ENCODE data around the gene HHAT.

The HHAT gene

GRCh38 chr1:210715072-210715471 is 386.4 kb downstream of the HHAT start:
- Histone ChIP-seq H3K9ac (ENCODE audit: low read depth, low read length, poor library complexity, severe bottlenecking) (no peak overlapping the region), H3K27me3 (ENCODE audit: insufficient read depth, low read length, poor library complexity, severe bottlenecking) (no peaks in the 10 kb centered on the region), H3K9me2 (replicated peaks; ENCODE audit: low read depth, low read length) (no peaks in the 10 kb centered on the region), H2AFZ (ENCODE audit: low read length) (no peak overlapping the region), H3K9me3 (ENCODE audit: insufficient read depth, low read depth, low read length) (no peaks in the 10 kb centered on the region), H3K36me3 (ENCODE audit: insufficient read depth, low read length) (no peaks in the 10 kb centered on the region), H3K4me3 (ENCODE audit: low read length, poor library complexity, severe bottlenecking) (no peak overlapping the region), H4K20me1 (ENCODE audit: insufficient read depth, low read length, poor library complexity, severe bottlenecking) (no peaks in the 10 kb centered on the region), H3F3A (ENCODE audit: low read depth) (no peaks in the 10 kb centered on the region), H3K4me2 (ENCODE audit: low read depth, low read length, poor library complexity, severe bottlenecking) (no peak overlapping the region), H3K4me1 (ENCODE audit: insufficient read depth, low read length, poor library complexity, severe bottlenecking) (no peaks in the 10 kb centered on the region), H3K79me2 (ENCODE audit: insufficient read depth, low read length) (no peaks in the 10 kb centered on the region)
- TF ChIP-seq CTCF (conservative IDR thresholded peaks at IDR 0.05; ENCODE audit: low read length) (no peak), EZH2phosphoT487 (IDR thresholded peaks at IDR 0.05; ENCODE audit: borderline replicate concordance) (no peak)

GRCh38 chr1:210722410-210723081 is 393.8 kb downstream of the HHAT start:
- no peak overlapping the region for H3K4me3 ChIP-seq (ENCODE audit: low read length, poor library complexity, severe bottlenecking)
- no peaks in the 10 kb centered on the region for H4K20me1 ChIP-seq (ENCODE audit: insufficient read depth, low read length, poor library complexity, severe bottlenecking)
- no peak overlapping the region for H3K4me2 ChIP-seq (ENCODE audit: low read depth, low read length, poor library complexity, severe bottlenecking)
- H3F3A ChIP-seq (ENCODE audit: low read depth) = no peaks in the 10 kb centered on the region
- no peaks in the 10 kb centered on the region for H3K27me3 ChIP-seq (ENCODE audit: insufficient read depth, low read length, poor library complexity, severe bottlenecking)
- H3K9me3 ChIP-seq (ENCODE audit: insufficient read depth, low read depth, low read length) = no peaks in the 10 kb centered on the region
- no peaks in the 10 kb centered on the region for H3K9me2 ChIP-seq (replicated peaks; ENCODE audit: low read depth, low read length)
- no peak overlapping the region for H3K9ac ChIP-seq (ENCODE audit: low read depth, low read length, poor library complexity, severe bottlenecking)
- no peaks in the 10 kb centered on the region for H3K4me1 ChIP-seq (ENCODE audit: insufficient read depth, low read length, poor library complexity, severe bottlenecking)
- H2AFZ ChIP-seq (ENCODE audit: low read length) = no peak overlapping the region
- TF ChIP-seq CTCF (conservative IDR thresholded peaks at IDR 0.05; ENCODE audit: low read length) (0 out of 2 replicates have a peak, but pooled peaks have one; percentile 23), EZH2phosphoT487 (IDR thresholded peaks at IDR 0.05; ENCODE audit: borderline replicate concordance) (no peak)
- no peaks in the 10 kb centered on the region for H3K79me2 ChIP-seq (ENCODE audit: insufficient read depth, low read length)
- no peaks in the 10 kb centered on the region for H3K36me3 ChIP-seq (ENCODE audit: insufficient read depth, low read length)

- no peak overlapping the region for H2AFZ ChIP-seq (ENCODE audit: low read length)
- no peak overlapping the region for H3K9ac ChIP-seq (ENCODE audit: low read depth, low read length, poor library complexity, severe bottlenecking)
- no peaks in the 10 kb centered on the region for H4K20me1 ChIP-seq (ENCODE audit: insufficient read depth, low read length, poor library complexity, severe bottlenecking)
- H3K4me1 ChIP-seq (ENCODE audit: insufficient read depth, low read length, poor library complexity, severe bottlenecking) = no peaks in the 10 kb centered on the region
- H3K9me3 ChIP-seq (ENCODE audit: insufficient read depth, low read depth, low read length) = no peaks in the 10 kb centered on the region
- no peak overlapping the region for H3K4me2 ChIP-seq (ENCODE audit: low read depth, low read length, poor library complexity, severe bottlenecking)
- no peaks in the 10 kb centered on the region for H3K79me2 ChIP-seq (ENCODE audit: insufficient read depth, low read length)
- H3K27me3 ChIP-seq (ENCODE audit: insufficient read depth, low read length, poor library complexity, severe bottlenecking) = no peaks in the 10 kb centered on the region
- H3F3A ChIP-seq (ENCODE audit: low read depth) = no peaks in the 10 kb centered on the region
- H3K9me2 ChIP-seq (replicated peaks; ENCODE audit: low read depth, low read length) = no peaks in the 10 kb centered on the region
- no peaks in the 10 kb centered on the region for H3K36me3 ChIP-seq (ENCODE audit: insufficient read depth, low read length)
- no peak overlapping the region for H3K4me3 ChIP-seq (ENCODE audit: low read length, poor library complexity, severe bottlenecking)
- TF ChIP-seq EZH2phosphoT487 (IDR thresholded peaks at IDR 0.05; ENCODE audit: borderline replicate concordance) = no peak
- no peak for TF ChIP-seq CTCF (conservative IDR thresholded peaks at IDR 0.05; ENCODE audit: low read length)
Observed at GRCh38 chr1:210723646-210724045, 394.9 kb downstream of the HHAT start.

All from Loucy (cell line).